HG02870 (cell line): ENCODE data around the gene STX8.
"Not testable (repeated sequence)": the region's sequence is repeated elsewhere in the genome, so short reads cannot be mapped to it uniquely, and the experiment has no call there.

ENCODE experiments used
- ATAC-seq: cut with Tn5 transposase; IDR thresholded peaks from one replicate; pipeline ENCODE4 v1.9.1; 2021; ENCODE audit warnings: mild to moderate bottlenecking, moderate library complexity; ENCODE audit not compliant: unreplicated experiment

The STX8 gene

GRCh38 chr17:9575381-9576101, at the start of gene STX8:
Gene STX8, minus strand, starts transcription at chr17:9575820. Its CDS starts 12 bp downstream, at chr17:9575808.
- peak; percentile 72 for ATAC-seq

GRCh38 chr17:9622961-9623360, 47.3 kb upstream of the STX8 start:
- ATAC-seq: no peak

DNA sequence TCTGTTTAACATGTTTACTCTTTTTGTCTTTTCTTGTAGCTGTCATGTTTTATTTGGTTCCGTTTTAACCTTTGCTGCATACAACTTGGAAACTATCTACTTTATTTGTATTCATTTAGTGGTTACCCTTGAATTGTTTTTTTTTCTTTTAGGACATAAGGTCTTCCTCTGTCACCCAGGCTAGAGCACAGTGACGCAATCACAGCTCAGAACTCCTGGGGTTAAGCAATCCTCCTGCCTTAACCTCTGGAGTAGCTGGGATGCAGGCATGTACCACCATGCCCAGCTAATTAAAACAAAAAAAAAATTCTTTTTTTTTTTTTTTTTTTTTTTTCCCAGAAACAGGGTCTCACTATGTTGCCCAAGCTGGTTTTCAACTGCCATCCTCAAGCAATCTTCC, 39.9 kb upstream of the STX8 start:
- no peak for ATAC-seq

DNA sequence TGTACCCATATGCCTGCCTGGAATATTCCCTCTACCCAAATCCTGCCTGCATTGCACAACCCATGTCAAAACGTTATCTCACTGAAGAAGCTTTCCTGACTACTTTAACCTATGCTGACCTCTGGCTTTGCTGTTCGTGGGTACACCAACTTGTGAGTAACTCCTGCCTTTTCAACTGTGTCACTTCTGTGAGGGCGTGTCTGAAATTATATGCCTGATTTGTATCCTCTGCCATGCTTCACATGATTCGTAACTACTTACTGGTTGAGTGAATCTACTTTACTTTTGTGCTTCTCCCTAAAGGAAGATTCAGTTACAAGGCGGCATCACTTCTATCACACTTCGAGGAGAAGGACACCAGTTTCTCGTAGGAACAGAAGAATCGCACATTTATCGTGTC, 36.4 kb upstream of the STX8 start:
- no peak for ATAC-seq

DNA sequence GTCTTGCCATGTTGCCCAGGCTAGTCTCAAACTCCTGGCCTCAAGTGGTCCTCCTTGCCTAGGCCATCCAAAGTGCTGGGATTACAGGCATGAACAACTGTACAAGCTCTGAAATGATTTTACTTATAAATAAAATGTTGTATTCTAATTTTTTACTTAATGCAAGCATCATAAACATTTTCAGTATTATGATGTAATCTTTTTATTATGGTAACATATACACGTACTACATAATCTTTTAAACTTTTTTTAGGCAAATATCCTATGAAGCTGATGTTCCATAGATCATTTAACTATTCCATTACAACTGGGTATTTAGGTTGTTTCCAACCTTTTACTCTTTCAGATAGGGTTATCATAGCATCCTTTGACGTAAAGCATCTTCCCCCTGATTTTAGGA, 35.9 kb upstream of the STX8 start:
- ATAC-seq: no peak

DNA sequence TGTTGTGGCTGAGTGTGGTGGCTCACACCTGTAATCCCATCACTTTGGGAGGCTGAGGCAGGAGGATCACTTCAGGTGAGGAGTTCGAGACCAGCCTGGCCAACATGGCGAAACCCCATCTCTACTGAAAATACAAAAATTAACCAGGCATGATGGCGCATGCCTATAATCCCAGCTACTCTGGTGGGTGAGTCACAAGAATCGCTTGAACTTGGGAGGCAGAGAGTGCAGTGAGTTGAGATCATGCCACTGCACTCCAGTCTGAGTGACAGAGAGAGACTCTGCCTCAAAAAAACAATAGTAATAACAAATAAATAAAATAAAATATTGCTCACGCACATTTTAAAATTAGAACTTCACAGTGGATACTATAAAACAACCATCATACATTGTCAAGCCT, 31.4 kb upstream of the STX8 start:
- not testable (repeated sequence) for ATAC-seq

- ATAC-seq: no peak
Observed at GRCh38 chr17:9606453-9606852, 30.8 kb upstream of the STX8 start.

DNA sequence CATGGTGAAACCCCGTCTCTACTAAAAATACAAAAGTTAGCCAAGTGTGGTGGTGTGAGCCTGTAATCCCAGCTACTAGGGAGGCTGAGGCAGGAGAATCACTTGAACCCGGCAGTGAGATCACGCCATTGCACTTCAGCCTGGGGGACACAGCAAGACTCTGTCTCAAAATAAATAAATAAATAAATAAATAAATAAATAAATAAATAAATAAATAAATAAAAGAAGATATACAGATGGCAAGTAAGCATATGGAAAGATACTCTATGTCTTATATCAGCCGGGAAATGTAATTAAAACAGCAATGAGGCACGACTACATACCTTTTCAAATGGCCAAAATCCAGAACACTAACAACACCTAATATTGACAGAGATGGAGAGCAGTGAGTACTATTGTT, 29.0 kb upstream of the STX8 start:
- ATAC-seq: not testable (repeated sequence)

- no peak for ATAC-seq
Observed at GRCh38 chr17:9598661-9599060, 23.0 kb upstream of the STX8 start.

- ATAC-seq: not testable (repeated sequence)
Observed at GRCh38 chr17:9597638-9598037, 22.0 kb upstream of the STX8 start.

GRCh38 chr17:9594065-9594464, 18.4 kb upstream of the STX8 start:
- no peak for ATAC-seq

GRCh38 chr17:9587969-9588656, 12.5 kb upstream of the STX8 start:
- no peak for ATAC-seq

- no peak for ATAC-seq
Observed at GRCh38 chr17:9577373-9577709, 1.7 kb upstream of the STX8 start.

DNA sequence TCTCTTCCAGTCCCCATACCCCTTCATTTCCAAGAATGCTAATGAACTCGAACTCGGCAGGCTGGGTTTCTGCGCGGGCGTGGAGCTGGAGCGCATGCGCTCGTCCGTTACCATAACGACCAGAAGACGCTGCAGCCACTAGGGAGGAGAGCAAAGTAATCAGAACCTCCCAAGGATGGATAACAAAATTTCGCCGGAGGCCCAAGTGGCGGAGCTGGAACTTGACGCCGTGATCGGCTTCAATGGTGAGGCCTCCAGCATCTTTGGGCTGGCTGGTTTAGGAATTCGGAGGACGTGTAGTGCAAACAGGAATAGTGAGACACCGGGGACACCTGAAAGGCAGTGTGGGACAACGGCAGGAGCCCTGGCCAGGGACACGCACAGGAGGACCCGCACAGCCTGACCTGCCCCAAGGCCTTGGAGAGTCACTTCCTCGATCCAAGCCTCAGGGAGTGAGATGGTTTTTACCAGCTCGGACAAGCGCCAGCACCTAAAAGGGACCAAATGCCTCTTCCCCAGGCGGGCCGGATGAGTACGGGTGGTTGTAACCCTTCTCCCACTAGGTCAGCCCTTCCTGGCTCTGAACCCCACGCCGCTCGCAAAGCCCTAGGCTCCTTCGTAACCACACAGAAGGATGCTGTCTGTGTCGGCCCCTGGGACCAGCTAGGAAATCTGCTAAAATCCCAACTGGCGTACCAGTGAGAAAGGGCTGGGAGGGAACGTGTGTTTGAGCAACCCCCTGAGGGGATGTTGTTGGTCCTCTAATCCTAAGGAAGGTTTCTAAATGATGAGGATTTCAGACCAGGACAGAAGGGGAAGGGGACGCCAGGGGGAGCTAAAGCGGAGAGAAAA, 1.1 kb upstream of the STX8 start, which contains the start of gene CFAP52:
Gene CFAP52 (plus strand): TSS at position 122 of the 852 bp plus-strand sequence. CDS start 54 bp downstream, at position 176.
- ATAC-seq: peak; percentile 46

DNA sequence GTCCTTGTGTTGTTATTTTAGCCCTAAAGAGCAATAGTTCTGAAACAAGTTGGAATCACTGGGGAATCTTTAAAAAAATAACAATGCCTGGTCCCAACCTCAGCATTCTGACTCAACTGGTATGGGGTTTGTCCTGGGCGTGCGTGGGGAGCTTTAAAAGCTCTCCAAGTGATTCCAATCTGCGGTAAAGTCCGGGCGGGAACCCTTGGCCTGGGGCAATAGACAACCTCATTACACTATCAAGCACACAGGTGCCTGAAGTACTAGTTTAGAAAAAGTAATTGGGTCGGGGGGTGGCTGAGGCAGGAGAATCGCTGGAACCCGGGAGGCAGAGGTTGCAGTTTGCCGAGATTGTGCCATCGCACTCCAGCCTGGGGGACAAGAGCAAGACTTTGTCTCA, 4.4 kb downstream of the STX8 start:
- no peak for ATAC-seq

- ATAC-seq: no peak
Observed at GRCh38 chr17:9568957-9569588, 6.5 kb downstream of the STX8 start.

GRCh38 chr17:9568004-9568403, 7.6 kb downstream of the STX8 start:
- no peak for ATAC-seq

DNA sequence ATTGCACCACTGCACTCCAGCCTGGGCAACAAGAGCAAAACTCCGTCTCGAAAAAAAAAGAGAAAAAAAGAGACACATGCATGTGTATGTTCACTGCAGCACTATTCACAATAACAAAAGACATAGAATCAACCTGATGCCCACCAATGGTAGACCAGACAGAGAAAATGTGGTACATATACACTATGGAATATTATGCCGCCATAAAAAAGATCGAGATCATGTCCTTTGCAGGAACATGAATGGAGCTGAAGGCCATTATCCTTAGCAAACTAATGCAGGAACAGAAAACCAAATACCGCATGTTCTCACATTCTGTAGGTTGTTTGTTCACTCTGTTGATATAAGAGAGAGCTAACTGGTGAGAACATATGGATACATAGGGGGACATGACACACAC, 8.9 kb downstream of the STX8 start:
- ATAC-seq: not testable (repeated sequence)

DNA sequence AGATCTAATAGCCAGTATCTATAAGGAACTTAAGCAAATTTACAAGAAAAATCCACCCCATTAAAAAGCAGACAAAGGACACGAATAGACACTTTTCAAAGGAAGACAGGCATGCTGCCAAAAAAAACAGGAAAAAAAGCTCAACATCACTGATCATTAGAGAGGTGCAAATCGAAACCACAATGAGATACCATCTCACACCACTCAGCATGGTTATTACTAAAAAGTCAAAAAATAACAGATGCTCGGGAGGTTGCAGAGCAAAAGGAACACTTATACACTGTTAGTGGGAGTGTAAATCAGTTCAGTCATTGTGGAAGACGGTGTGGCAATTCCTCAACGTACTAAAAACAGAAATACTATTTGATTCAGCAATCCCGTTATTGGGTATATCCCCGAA, 9.6 kb downstream of the STX8 start:
- ATAC-seq: no peak

DNA sequence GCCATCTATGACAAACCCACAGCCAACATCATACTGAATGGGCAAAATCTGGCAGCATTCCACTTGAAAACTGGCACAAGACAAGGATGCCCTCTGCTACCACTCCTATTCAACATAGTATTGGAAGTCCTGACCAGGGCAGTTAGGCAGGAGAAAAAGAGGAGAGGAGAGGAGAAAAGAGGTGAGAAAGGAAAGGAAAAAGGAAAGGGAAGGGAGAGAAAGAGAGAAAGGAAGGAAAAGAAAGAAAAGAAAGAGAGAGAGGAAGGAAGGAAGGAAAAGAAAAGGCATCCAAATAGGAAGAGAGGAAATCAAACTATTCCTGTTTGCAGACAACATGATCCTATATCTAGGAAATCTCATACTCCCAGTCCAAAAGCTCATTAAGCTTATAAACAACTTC, 11.5 kb downstream of the STX8 start:
- ATAC-seq: no peak

- ATAC-seq: no peak
Observed at GRCh38 chr17:9557857-9558256, 17.8 kb downstream of the STX8 start.
